Brain pericyte (primary cell): Measurements from ENCODE around the gene GOLGA8J.
"Not testable (repeated sequence)": the region's sequence is repeated elsewhere in the genome, so short reads cannot be mapped to it uniquely, and the experiment has no call there.

ENCODE experiments used
- DNase-seq: peaks from one replicate; pipeline ENCODE4 v3.0.0-alpha.2; 2012; ENCODE audit warnings: low read depth, low spot score

The GOLGA8J gene

DNA sequence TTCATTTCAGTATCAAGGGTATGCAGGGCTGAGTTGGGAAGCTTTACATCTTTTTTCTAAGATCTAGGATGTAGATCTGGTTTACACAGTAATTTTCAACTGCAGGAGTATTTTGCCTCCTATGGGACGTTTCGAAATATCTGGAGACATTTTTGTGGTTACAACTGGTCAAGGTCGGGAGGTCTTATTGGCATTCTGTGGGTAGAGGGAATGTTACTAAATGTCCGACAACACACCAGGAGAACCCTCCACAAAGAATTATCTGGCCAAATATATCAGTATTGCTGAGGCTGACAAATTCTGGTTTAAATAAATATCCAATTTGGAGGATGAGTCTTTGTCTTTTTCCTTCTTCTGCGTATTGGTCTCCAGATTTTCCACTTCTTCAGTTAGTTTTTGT lies 1.9 kb upstream of the GOLGA8J start:
- DNase-seq: peak; percentile 59

GRCh38 chr15:30097827-30098226 lies 15.1 kb downstream of the GOLGA8J start:
- not testable (repeated sequence) for DNase-seq

GRCh38 chr15:30102890-30103289 lies 20.1 kb downstream of the GOLGA8J start:
- not testable (repeated sequence) for DNase-seq

DNA sequence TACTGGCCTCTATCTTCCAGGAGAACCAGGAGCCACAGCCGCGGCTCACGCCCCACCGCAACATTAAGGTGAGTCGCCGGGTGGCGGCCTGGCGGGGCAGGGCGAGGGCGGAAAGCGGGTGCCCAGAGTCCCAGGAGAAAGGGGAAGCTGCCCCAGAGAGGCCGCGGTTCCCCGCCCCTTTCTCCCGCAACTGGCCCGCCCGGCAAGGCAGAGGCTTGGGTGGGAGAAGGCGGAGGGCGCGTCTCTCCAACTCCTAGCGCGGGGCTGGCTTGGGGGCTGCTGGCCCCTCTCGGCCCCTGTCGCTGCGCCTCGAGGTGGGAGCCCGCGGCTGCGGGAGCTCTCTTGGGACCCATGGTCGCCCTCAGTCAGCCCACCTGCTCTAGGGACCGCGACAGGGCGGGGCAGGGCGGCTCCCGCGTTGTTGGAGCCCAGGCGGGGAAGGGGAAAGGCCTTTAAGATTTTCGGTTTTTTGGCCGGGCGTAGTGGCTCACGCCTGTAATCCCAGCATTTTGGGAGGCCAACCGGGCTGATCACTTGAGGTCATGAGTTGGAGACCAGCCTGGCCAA lies 21.3 kb downstream of the GOLGA8J start:
- DNase-seq: not testable (repeated sequence)

DNA sequence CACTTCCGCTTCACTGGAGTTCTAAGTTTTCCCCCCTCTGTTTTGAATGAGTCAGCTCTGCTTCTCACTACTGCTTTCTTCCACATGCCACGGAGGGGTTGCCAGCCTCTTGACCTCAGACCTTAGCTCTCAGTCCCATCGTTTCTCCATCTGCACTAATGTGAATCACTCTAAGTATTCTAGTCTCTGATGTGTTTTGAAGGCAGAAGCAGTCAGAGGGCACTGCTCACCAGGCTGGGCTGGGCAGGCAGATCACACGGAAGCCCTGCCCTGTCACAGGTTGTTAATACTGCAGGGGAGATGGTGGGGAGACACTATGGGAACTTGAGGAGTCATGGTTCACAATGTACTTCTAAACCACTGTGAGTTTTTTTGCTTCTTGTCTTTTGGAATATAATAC lies 27.8 kb downstream of the GOLGA8J start:
- not testable (repeated sequence) for DNase-seq

- DNase-seq: not testable (repeated sequence)
These were observed 47.3 kb downstream of the GOLGA8J start for GRCh38 chr15:30130066-30130465.

GRCh38 chr15:30134751-30135150 lies 52.0 kb downstream of the GOLGA8J start, which contains the start of gene GOLGA8T:
TSS of gene GOLGA8T (plus strand) at chr15:30135051. CDS start at chr15:30135149, 98 bp downstream.
- not testable (repeated sequence) for DNase-seq
